ENCODE measurements around the gene SACM1L.

SACM1L gene, protein sequence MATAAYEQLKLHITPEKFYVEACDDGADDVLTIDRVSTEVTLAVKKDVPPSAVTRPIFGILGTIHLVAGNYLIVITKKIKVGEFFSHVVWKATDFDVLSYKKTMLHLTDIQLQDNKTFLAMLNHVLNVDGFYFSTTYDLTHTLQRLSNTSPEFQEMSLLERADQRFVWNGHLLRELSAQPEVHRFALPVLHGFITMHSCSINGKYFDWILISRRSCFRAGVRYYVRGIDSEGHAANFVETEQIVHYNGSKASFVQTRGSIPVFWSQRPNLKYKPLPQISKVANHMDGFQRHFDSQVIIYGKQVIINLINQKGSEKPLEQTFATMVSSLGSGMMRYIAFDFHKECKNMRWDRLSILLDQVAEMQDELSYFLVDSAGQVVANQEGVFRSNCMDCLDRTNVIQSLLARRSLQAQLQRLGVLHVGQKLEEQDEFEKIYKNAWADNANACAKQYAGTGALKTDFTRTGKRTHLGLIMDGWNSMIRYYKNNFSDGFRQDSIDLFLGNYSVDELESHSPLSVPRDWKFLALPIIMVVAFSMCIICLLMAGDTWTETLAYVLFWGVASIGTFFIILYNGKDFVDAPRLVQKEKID

DNA sequence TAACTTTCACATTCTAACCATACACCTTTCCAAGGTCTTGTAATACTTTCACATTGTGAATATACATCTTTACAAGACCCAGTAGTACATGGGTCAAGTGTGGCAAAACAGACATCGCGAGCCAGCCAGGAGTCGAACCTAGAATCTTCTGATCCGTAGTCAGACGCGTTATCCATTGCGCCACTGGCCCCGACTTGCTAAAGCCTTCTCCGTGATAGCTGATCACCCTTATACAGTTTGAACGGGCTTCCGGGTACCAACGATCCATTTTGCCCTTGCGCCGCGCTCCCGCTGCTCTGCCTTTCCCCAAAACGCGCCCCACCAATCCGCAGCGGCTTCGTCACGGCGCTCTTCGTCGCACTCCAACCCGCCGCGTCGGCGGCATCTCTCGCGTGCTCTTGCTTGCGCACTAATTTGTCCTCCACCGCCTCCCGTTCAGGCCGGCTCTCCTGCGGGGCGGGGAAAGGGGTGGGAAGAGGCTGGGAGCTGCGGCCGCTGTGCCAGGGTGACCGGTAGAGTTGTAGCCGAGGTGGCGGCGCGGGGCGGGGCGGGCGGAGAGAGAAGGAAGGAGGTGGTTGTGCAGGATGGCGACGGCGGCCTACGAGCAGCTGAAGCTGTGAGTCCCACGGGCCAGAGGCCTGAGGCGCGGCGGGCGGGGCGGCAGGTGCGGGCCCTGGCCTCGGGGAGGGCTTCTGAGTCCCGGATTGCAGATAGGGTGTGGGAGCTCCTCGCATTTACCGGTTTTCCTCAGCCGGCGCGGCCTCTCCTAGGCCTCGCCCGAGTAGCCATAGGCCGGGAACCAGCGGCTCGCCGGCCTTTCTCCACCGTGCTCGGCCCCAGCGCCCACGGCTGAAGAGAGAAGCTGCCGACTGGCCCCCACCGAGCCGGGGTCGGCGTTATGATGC, at the start of gene SACM1L:
TSS of gene SACM1L (plus strand) at position 515 of the 905 bp plus-strand sequence. CDS start at position 585, 70 bp downstream.
- H3K4me3 ChIP-seq (ENCODE audit: low read depth, low read length): peak within 1 kb of the TSS; percentile 100
- TF ChIP-seq, protein P1, sequence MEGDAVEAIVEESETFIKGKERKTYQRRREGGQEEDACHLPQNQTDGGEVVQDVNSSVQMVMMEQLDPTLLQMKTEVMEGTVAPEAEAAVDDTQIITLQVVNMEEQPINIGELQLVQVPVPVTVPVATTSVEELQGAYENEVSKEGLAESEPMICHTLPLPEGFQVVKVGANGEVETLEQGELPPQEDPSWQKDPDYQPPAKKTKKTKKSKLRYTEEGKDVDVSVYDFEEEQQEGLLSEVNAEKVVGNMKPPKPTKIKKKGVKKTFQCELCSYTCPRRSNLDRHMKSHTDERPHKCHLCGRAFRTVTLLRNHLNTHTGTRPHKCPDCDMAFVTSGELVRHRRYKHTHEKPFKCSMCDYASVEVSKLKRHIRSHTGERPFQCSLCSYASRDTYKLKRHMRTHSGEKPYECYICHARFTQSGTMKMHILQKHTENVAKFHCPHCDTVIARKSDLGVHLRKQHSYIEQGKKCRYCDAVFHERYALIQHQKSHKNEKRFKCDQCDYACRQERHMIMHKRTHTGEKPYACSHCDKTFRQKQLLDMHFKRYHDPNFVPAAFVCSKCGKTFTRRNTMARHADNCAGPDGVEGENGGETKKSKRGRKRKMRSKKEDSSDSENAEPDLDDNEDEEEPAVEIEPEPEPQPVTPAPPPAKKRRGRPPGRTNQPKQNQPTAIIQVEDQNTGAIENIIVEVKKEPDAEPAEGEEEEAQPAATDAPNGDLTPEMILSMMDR (IDR thresholded peaks at IDR 0.05; ENCODE audit: low read depth, low read length): no peak
- peak; percentile 47 for TF ChIP-seq POLR2A (IDR thresholded peaks at IDR 0.05; ENCODE audit: extremely low read depth, insufficient read length)
- TF ChIP-seq, protein P2, sequence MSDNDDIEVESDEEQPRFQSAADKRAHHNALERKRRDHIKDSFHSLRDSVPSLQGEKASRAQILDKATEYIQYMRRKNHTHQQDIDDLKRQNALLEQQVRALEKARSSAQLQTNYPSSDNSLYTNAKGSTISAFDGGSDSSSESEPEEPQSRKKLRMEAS (IDR thresholded peaks at IDR 0.05; ENCODE audit: low read depth, low read length): peak; percentile 65; the same call in 1 of the 2 replicates
- peak; percentile 99 for DNase-seq (ENCODE audit: low read depth)

DNA sequence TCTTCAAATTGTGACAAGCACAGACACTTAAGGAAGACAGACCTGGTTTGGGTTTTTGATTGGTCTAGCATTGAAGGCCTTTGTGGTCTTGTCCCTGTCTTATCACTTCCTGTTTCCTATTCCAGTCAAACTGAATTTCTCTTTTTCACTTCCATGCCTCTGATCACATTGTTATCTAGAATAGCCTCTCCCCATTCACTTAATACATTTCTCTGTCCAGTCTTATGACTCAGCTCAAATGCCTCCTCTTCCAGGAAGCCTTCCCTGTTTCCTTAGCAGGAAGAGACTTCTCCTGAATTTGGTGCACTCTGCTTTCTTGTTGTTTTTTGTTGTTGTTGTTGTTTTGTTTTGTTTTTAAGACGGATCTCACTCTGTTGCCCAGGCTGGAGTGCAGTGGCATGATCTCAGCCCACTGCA, 49.1 kb upstream of the SACM1L start:
- peak; percentile 76 for DNase-seq (ENCODE audit: low read depth)
- TF ChIP-seq POLR2A (IDR thresholded peaks at IDR 0.05; ENCODE audit: extremely low read depth, insufficient read length) (no peak), MYC (IDR thresholded peaks at IDR 0.05; ENCODE audit: low read depth, low read length) (no peak)
- TF ChIP-seq, protein P1 (IDR thresholded peaks at IDR 0.05; ENCODE audit: low read depth, low read length): no peak
- TF ChIP-seq, protein P2 (IDR thresholded peaks at IDR 0.05; ENCODE audit: low read depth, low read length): no peak
- no peak overlapping the region for H3K4me3 ChIP-seq (ENCODE audit: low read depth, low read length)

DNA sequence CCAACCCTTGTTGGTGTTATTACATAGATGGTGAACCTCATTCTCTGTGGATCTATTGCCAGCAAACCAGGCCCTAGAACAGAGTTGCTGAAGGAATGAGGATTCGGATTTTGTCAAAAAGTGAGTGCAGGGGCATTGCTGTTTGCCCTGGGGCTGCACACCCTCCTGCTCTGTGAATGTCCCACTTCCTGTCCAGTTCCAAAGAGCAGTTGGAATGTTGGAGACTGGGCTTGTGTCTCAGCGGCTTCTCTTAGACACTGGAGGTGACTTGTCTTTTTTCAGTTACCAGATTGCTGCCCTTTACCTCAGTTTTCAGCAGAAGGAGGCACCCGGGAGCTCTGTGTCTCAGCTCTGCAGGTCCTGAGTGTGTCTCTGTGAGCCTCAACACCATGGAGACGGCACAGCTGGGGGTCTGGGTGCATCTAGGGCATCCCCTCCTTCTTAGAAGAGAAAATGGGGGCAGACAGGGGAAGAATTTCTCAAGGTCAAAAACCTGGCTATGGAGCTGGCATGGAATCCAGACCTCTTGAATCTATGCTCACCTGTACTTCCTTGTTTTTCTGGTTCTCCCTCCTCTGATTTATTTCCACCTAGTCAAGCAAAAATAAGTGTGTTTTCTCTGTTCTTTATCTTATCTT, 48.4 kb upstream of the SACM1L start:
- H3K4me3 ChIP-seq (ENCODE audit: low read depth, low read length): no peak overlapping the region
- DNase-seq (ENCODE audit: low read depth): no peak
- TF ChIP-seq, protein P2 (IDR thresholded peaks at IDR 0.05; ENCODE audit: low read depth, low read length): no peak
- TF ChIP-seq, protein P1 (IDR thresholded peaks at IDR 0.05; ENCODE audit: low read depth, low read length): no peak
- no peak for TF ChIP-seq POLR2A (IDR thresholded peaks at IDR 0.05; ENCODE audit: extremely low read depth, insufficient read length)
- no peak for TF ChIP-seq MYC (IDR thresholded peaks at IDR 0.05; ENCODE audit: low read depth, low read length)

DNA sequence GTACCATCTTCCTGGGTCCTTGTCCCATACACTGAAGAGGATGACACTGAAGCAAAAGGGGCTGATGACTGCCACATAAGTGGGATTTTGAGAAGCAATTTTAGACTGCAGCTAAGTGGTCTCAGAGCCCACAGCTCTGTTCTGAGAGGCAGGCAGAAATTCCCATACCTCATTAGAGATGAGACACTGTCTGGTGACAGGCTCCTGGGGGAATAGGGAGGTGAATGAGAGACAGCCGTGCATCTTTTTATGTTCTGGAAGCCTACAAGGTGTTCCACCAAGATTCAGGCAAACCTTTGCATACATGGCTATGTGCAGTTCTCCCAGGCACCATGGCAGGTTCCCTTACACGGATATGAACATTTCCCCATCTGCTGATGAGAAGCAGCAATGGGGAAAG, 47.4 kb upstream of the SACM1L start:
- no peak overlapping the region for H3K4me3 ChIP-seq (ENCODE audit: low read depth, low read length)
- DNase-seq (ENCODE audit: low read depth): no peak
- TF ChIP-seq POLR2A (IDR thresholded peaks at IDR 0.05; ENCODE audit: extremely low read depth, insufficient read length) (no peak), MYC (IDR thresholded peaks at IDR 0.05; ENCODE audit: low read depth, low read length) (no peak)
- TF ChIP-seq, protein P1 (IDR thresholded peaks at IDR 0.05; ENCODE audit: low read depth, low read length): no peak
- TF ChIP-seq, protein P2 (IDR thresholded peaks at IDR 0.05; ENCODE audit: low read depth, low read length): no peak

DNA sequence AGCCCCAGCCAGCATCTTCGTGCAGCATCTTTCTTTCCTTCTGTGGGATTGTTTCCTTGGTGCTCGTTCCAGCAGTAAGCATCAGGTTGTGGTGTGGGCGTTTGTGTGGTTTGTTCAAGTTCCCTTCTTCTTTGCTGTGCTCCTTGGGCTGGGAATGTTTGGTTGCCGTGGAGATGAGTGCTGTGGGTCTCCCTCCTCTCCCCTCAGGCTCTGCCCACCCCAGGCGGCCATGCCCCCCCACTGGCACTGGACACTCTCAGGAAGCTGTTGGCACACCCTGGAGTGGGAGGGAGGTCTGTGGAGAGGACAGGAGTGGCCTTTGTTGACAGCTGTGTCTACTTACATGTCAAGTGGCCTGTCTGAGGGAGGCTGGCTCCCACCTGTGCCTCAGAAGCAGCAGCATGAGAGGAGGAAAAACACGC, 46.5 kb upstream of the SACM1L start:
- TF ChIP-seq POLR2A (IDR thresholded peaks at IDR 0.05; ENCODE audit: extremely low read depth, insufficient read length): no peak
- no peak for TF ChIP-seq MYC (IDR thresholded peaks at IDR 0.05; ENCODE audit: low read depth, low read length)
- TF ChIP-seq, protein P2 (IDR thresholded peaks at IDR 0.05; ENCODE audit: low read depth, low read length): no peak
- TF ChIP-seq, protein P1 (IDR thresholded peaks at IDR 0.05; ENCODE audit: low read depth, low read length): no peak
- peak; percentile 38 for DNase-seq (ENCODE audit: low read depth)

More for the DNA sequence above, 46.5 kb upstream of the SACM1L start:
- H3K4me3 ChIP-seq (ENCODE audit: low read depth, low read length): no peak overlapping the region

Data from NB4 (cell line).